Choroid plexus epithelial cell (primary cell): ENCODE results near the gene COL4A1.

Source experiments
- DNase-seq: peaks from one replicate; pipeline ENCODE4 v3.0.0-alpha.2; 2010; ENCODE audit warnings: low read depth
- H3K4me3 ChIP-seq: 2 replicates; pipeline ENCODE4 v1.5.1; 2011; ENCODE audit warnings: low read depth, mild to moderate bottlenecking, control low read depth, low read length, moderate library complexity
- CTCF ChIP-seq: conservative IDR thresholded peaks from 2 replicates; pipeline ENCODE4 v1.5.1; 2011; ENCODE audit warnings: low read depth, mild to moderate bottlenecking, control low read depth, inconsistent platforms, low read length, moderate library complexity

Gene COL4A1

GRCh38 chr13:110312339-110313031 lies 5.5 kb upstream of the COL4A1 start:
- no peak overlapping the region for H3K4me3 ChIP-seq
- TF ChIP-seq CTCF = peak; percentile 32

GRCh38 chr13:110311443-110312338 lies 4.7 kb upstream of the COL4A1 start:
- peak; percentile 62 for DNase-seq
- TF ChIP-seq CTCF = no peak

More at GRCh38 chr13:110312339-110313031, 5.5 kb upstream of the COL4A1 start:
- DNase-seq = peak; percentile 92

GRCh38 chr13:110310541-110311442 lies 3.8 kb upstream of the COL4A1 start:
- DNase-seq = no peak
- no peak for TF ChIP-seq CTCF
- H3K4me3 ChIP-seq = peak overlapping the region; percentile 68

More at GRCh38 chr13:110311443-110312338, 4.7 kb upstream of the COL4A1 start:
- peak overlapping the region; percentile 38 for H3K4me3 ChIP-seq

GRCh38 chr13:110309661-110310524 lies 2.9 kb upstream of the COL4A1 start:
- no peak for DNase-seq
- no peak for TF ChIP-seq CTCF
- peak overlapping the region; percentile 68 for H3K4me3 ChIP-seq

- TF ChIP-seq CTCF = peak; percentile 4
- H3K4me3 ChIP-seq = peak overlapping the region; percentile 68
- DNase-seq = no peak
Observed at GRCh38 chr13:110308656-110309359, 1.9 kb upstream of the COL4A1 start.
